Duodenal mucosa (tissue), 2 donors: ENCODE results near the gene ACTG1.

Source experiments
- H3K27ac ChIP-seq: one replicate; pipeline ENCODE4 v1.7.0; 2013; ENCODE audit warnings: low read depth, low read length
- H3K27me3 ChIP-seq, 2 donors: one replicate each; pipeline ENCODE4 v1.7.0; 2013; ENCODE audit warnings: low read length in 2 of 2, control low read depth in 1 of 2; ENCODE audit not compliant: insufficient read depth in 2 of 2, control insufficient read depth in 1 of 2
- H3K36me3 ChIP-seq, 2 donors: one replicate each; pipeline ENCODE4 v1.7.0; 2013; ENCODE audit warnings: low read length in 2 of 2, control low read depth in 1 of 2; ENCODE audit not compliant: insufficient read depth in 2 of 2, control insufficient read depth in 1 of 2
- H3K4me1 ChIP-seq, 2 donors: one replicate each; pipeline ENCODE4 v1.7.0; 2013; ENCODE audit warnings: low read length in 2 of 2, control low read depth in 1 of 2; ENCODE audit not compliant: insufficient read depth in 2 of 2, control insufficient read depth in 1 of 2
- H3K4me3 ChIP-seq, 2 donors: one replicate each; pipeline ENCODE4 v1.7.0; 2013; ENCODE audit warnings: low read length in 2 of 2, low read depth in 1 of 2
- H3K9ac ChIP-seq, 2 donors: one replicate each; pipeline ENCODE4 v1.7.0; 2013; ENCODE audit warnings: low read length in 2 of 2, low read depth in 1 of 2
- H3K9me3 ChIP-seq, 2 donors: one replicate each; pipeline ENCODE4 v1.7.0; 2013; ENCODE audit warnings: low read length in 2 of 2, control low read depth in 1 of 2; ENCODE audit not compliant: control insufficient read depth in 1 of 2

ACTG1 gene

GRCh38 chr17:81523402-81524038, 10.9 kb upstream of the ACTG1 start:
- H3K36me3 ChIP-seq, result no peaks in the 10 kb centered on the region
- no peak overlapping the region for H3K9ac ChIP-seq
- H3K4me1 ChIP-seq, result peaks cover 12 to 18% of the 10 kb centered on the region in 2 donors
- peaks cover 43 to 44% of the 10 kb centered on the region in 2 donors for H3K27me3 ChIP-seq
- H3K27ac ChIP-seq, result no peak overlapping the region
- H3K9me3 ChIP-seq, result no peaks in the 10 kb centered on the region
- H3K4me3 ChIP-seq, result no peak overlapping the region

GRCh38 chr17:81522491-81523401, 10.1 kb upstream of the ACTG1 start:
- H3K9me3 ChIP-seq, result no peaks in the 10 kb centered on the region
- peaks cover 16 to 23% of the 10 kb centered on the region in 2 donors for H3K4me1 ChIP-seq
- H3K4me3 ChIP-seq, result no peak overlapping the region
- no peak overlapping the region for H3K9ac ChIP-seq
- H3K27me3 ChIP-seq, result peaks cover 36 to 37% of the 10 kb centered on the region in 2 donors
- H3K27ac ChIP-seq, result no peak overlapping the region
- H3K36me3 ChIP-seq, result no peaks in the 10 kb centered on the region

GRCh38 chr17:81520021-81520901, 7.7 kb upstream of the ACTG1 start:
- Histone ChIP-seq H3K4me3 (peak overlapping the region in 1 of 2 donors; percentile 59), H3K36me3 (no peaks in the 10 kb centered on the region), H3K27me3 (peaks cover 16% of the 10 kb centered on the region in 2 donors), H3K9me3 (no peaks in the 10 kb centered on the region), H3K4me1 (peaks cover 27 to 40% of the 10 kb centered on the region in 2 donors), H3K9ac (peak overlapping the region; percentile 57 to 60), H3K27ac (no peak overlapping the region)

- Histone ChIP-seq H3K4me3 (peak overlapping the region; percentile 59 to 67), H3K36me3 (no peaks in the 10 kb centered on the region), H3K9ac (peak overlapping the region; percentile 57 to 60), H3K27ac (peak overlapping the region; percentile 44), H3K4me1 (peaks cover 28 to 40% of the 10 kb centered on the region in 2 donors), H3K9me3 (no peaks in the 10 kb centered on the region), H3K27me3 (peaks cover 10 to 13% of the 10 kb centered on the region in 2 donors)
Measured at GRCh38 chr17:81519284-81520020, 6.9 kb upstream of the ACTG1 start.

GRCh38 chr17:81518785-81519283, 6.2 kb upstream of the ACTG1 start:
- H3K9me3 ChIP-seq, result no peaks in the 10 kb centered on the region
- H3K4me3 ChIP-seq, result peak overlapping the region; percentile 59 to 67
- peaks cover 4 to 7% of the 10 kb centered on the region in 2 donors for H3K27me3 ChIP-seq
- peak overlapping the region; percentile 57 to 60 for H3K9ac ChIP-seq
- H3K4me1 ChIP-seq, result peaks cover 28 to 40% of the 10 kb centered on the region in 2 donors
- H3K36me3 ChIP-seq, result no peaks in the 10 kb centered on the region
- peak overlapping the region; percentile 44 for H3K27ac ChIP-seq

GRCh38 chr17:81518113-81518784, 5.7 kb upstream of the ACTG1 start:
- peak overlapping the region; percentile 59 to 67 for H3K4me3 ChIP-seq
- peaks cover 0 to under 1% of the 10 kb centered on the region in 2 donors for H3K27me3 ChIP-seq
- H3K9me3 ChIP-seq, result no peaks in the 10 kb centered on the region
- H3K36me3 ChIP-seq, result no peaks in the 10 kb centered on the region
- peaks cover 28 to 40% of the 10 kb centered on the region in 2 donors for H3K4me1 ChIP-seq
- H3K27ac ChIP-seq, result no peak overlapping the region
- peak overlapping the region; percentile 57 to 60 for H3K9ac ChIP-seq

- peaks cover 28 to 40% of the 10 kb centered on the region in 2 donors for H3K4me1 ChIP-seq
- no peak overlapping the region for H3K27ac ChIP-seq
- H3K36me3 ChIP-seq, result no peaks in the 10 kb centered on the region
- H3K4me3 ChIP-seq, result no peak overlapping the region
- no peaks in the 10 kb centered on the region for H3K27me3 ChIP-seq
- no peak overlapping the region for H3K9ac ChIP-seq
- no peaks in the 10 kb centered on the region for H3K9me3 ChIP-seq
Measured at GRCh38 chr17:81517339-81518112, 4.9 kb upstream of the ACTG1 start.

- H3K27ac ChIP-seq, result no peak overlapping the region
- H3K4me1 ChIP-seq, result peaks cover 28 to 40% of the 10 kb centered on the region in 2 donors
- H3K9me3 ChIP-seq, result no peaks in the 10 kb centered on the region
- H3K36me3 ChIP-seq, result peaks cover 0 to 2% of the 10 kb centered on the region in 2 donors
- H3K4me3 ChIP-seq, result no peak overlapping the region
- H3K27me3 ChIP-seq, result no peaks in the 10 kb centered on the region
- no peak overlapping the region for H3K9ac ChIP-seq
Measured at GRCh38 chr17:81517009-81517338, 4.4 kb upstream of the ACTG1 start.
